Neural cell (in vitro differentiated cells): ENCODE measurements around the gene AOAH. TPM values are rescaled to one million over a fixed set of nuclear protein-coding genes. Genes with fewer than 3 reads are reported as not detected.

ENCODE experiments used
- H2AFZ ChIP-seq: fragments of 200-600, 300-800 bp; sonication (generic), shearing (Covaris generic); 2 replicates; pipeline ENCODE4 v1.6.0; 2014; ENCODE audit warnings: low read depth, mild to moderate bottlenecking, antibody characterized with exemption, low read length, moderate library complexity
- H3F3A ChIP-seq: fragments of 200-600 bp; shearing (Covaris generic); 2 replicates; pipeline ENCODE4 v1.6.1; 2016; ENCODE audit warnings: mild to moderate bottlenecking, moderate library complexity, mixed read lengths, antibody characterized with exemption, low read length; ENCODE audit not compliant: insufficient read depth, poor library complexity, severe bottlenecking
- H3K27ac ChIP-seq: fragments of 200-600, 300-800 bp; sonication (generic), shearing (Covaris generic); 2 replicates; pipeline ENCODE4 v1.5.1; 2014; ENCODE audit warnings: mild to moderate bottlenecking, low read length, moderate library complexity
- H3K27me3 ChIP-seq: fragments of 300-800, 200-600 bp; sonication (generic), shearing (Covaris generic); 2 replicates; pipeline ENCODE4 v1.6.0; 2014; ENCODE audit warnings: mild to moderate bottlenecking, low read depth, low read length, moderate library complexity; ENCODE audit not compliant: insufficient read depth
- H3K36me3 ChIP-seq: fragments of 300-800, 200-600 bp; sonication (generic), shearing (Covaris generic); 2 replicates; pipeline ENCODE4 v1.5.1; 2014; ENCODE audit warnings: mild to moderate bottlenecking, antibody characterized with exemption, low read length, moderate library complexity; ENCODE audit not compliant: insufficient read depth
- H3K4me2 ChIP-seq: fragments of 300-800, 200-600 bp; sonication (generic), shearing (Covaris generic); 2 replicates; pipeline ENCODE4 v1.6.0; 2014; ENCODE audit warnings: mild to moderate bottlenecking, low read length
- H3K4me3 ChIP-seq: fragments of 300-800, 200-600 bp; sonication (generic), shearing (Covaris generic); 2 replicates; pipeline ENCODE4 v1.5.1; 2014; ENCODE audit warnings: mild to moderate bottlenecking, low read length, moderate library complexity
- H3K79me2 ChIP-seq: fragments of 200-600 bp; shearing (Covaris generic); replicated peaks from 2 replicates; pipeline ENCODE4 v1.6.0; 2014; ENCODE audit warnings: mild to moderate bottlenecking, low read length, moderate library complexity; ENCODE audit not compliant: insufficient read depth
- H3K9ac ChIP-seq: fragments of 300-800, 200-600 bp; sonication (generic), shearing (Covaris generic); 2 replicates; pipeline ENCODE4 v1.6.1; 2016; ENCODE audit warnings: mild to moderate bottlenecking, low read length, mixed read lengths
- H3K9me2 ChIP-seq: fragments of 200-600 bp; shearing (Covaris generic); 2 replicates; pipeline ENCODE4 v1.6.1; 2016; ENCODE audit warnings: mild to moderate bottlenecking, low read length, mixed read lengths; ENCODE audit not compliant: insufficient read depth
- H3K9me3 ChIP-seq: fragments of 200-600, 300-800 bp; sonication (generic), shearing (Covaris generic); 2 replicates; pipeline ENCODE4 v1.6.1; 2016; ENCODE audit warnings: mild to moderate bottlenecking, mixed run types, low read length, moderate library complexity, mixed read lengths
- H4K20me1 ChIP-seq: fragments of 200-600 bp; shearing (Covaris generic); 2 replicates; pipeline ENCODE4 v1.6.1; 2016; ENCODE audit warnings: mild to moderate bottlenecking, mixed run types; ENCODE audit not compliant: insufficient read depth
- EP300 ChIP-seq: fragments of 450-650 bp; conservative IDR thresholded peaks from 2 replicates; pipeline ENCODE4 v1.6.1; 2014; ENCODE audit warnings: antibody characterized with exemption, mild to moderate bottlenecking, moderate library complexity; ENCODE audit not compliant: poor library complexity, severe bottlenecking
- EZH2 ChIP-seq: fragments of 200-600, 300-800 bp; shearing (Covaris generic), sonication (generic); IDR thresholded peaks from 2 replicates; pipeline ENCODE4 v1.6.1; 2014; ENCODE audit warnings: antibody characterized with exemption, low read length, borderline replicate concordance, mild to moderate bottlenecking; ENCODE audit not compliant: insufficient read depth, poor library complexity, severe bottlenecking
- MXI1 ChIP-seq: fragments of 450-650 bp; conservative IDR thresholded peaks from 2 replicates; pipeline ENCODE4 v1.6.1; 2014; ENCODE audit warnings: antibody characterized with exemption, mild to moderate bottlenecking; ENCODE audit not compliant: poor library complexity, severe bottlenecking
- POLR2AphosphoS5 ChIP-seq: IDR thresholded peaks from 2 replicates; pipeline ENCODE4 v1.6.1; 2012
- RAD21 ChIP-seq: fragments of 450-650 bp; conservative IDR thresholded peaks from 2 replicates; pipeline ENCODE4 v1.6.1; 2014; ENCODE audit warnings: antibody characterized with exemption, mild to moderate bottlenecking, moderate library complexity
- SMC3 ChIP-seq: fragments of 450-650 bp; conservative IDR thresholded peaks from 2 replicates; pipeline ENCODE4 v1.6.1; 2014; ENCODE audit warnings: antibody characterized with exemption, mild to moderate bottlenecking, moderate library complexity; ENCODE audit not compliant: poor library complexity
- TAF1 ChIP-seq: IDR thresholded peaks from 2 replicates; pipeline ENCODE4 v1.6.1; 2012; ENCODE audit warnings: low read depth
- polyA plus RNA-seq: library from polyadenylated mRNA; depleted of rRNA; stranded (reverse); fragments of >200 nt; gene quantifications from 2 replicates; pipeline ENCODE4 v1.2.3, GENCODE V29; 2014
- TF ChIP-seq, protein P1 (sequence below): IDR thresholded peaks from 2 replicates; pipeline ENCODE4 v1.6.1; 2012; ENCODE audit warnings: borderline replicate concordance
- TF ChIP-seq, protein P2 (sequence below): fragments of 450-650 bp; IDR thresholded peaks from 2 replicates; pipeline ENCODE4 v1.5.1; 2014; ENCODE audit warnings: antibody characterized with exemption, mild to moderate bottlenecking, moderate library complexity; ENCODE audit not compliant: poor library complexity, severe bottlenecking

Gene AOAH
- polyA plus RNA-seq, 1 donor from 2014 or later: 4.3 TPM

- no peaks in the 10 kb centered on the region for H3K36me3 ChIP-seq
- TF ChIP-seq EZH2 (no peak), TAF1 (no peak), SMC3 (no peak), MXI1 (no peak), EP300 (no peak), POLR2AphosphoS5 (no peak), RAD21 (no peak)
- TF ChIP-seq, protein P1, sequence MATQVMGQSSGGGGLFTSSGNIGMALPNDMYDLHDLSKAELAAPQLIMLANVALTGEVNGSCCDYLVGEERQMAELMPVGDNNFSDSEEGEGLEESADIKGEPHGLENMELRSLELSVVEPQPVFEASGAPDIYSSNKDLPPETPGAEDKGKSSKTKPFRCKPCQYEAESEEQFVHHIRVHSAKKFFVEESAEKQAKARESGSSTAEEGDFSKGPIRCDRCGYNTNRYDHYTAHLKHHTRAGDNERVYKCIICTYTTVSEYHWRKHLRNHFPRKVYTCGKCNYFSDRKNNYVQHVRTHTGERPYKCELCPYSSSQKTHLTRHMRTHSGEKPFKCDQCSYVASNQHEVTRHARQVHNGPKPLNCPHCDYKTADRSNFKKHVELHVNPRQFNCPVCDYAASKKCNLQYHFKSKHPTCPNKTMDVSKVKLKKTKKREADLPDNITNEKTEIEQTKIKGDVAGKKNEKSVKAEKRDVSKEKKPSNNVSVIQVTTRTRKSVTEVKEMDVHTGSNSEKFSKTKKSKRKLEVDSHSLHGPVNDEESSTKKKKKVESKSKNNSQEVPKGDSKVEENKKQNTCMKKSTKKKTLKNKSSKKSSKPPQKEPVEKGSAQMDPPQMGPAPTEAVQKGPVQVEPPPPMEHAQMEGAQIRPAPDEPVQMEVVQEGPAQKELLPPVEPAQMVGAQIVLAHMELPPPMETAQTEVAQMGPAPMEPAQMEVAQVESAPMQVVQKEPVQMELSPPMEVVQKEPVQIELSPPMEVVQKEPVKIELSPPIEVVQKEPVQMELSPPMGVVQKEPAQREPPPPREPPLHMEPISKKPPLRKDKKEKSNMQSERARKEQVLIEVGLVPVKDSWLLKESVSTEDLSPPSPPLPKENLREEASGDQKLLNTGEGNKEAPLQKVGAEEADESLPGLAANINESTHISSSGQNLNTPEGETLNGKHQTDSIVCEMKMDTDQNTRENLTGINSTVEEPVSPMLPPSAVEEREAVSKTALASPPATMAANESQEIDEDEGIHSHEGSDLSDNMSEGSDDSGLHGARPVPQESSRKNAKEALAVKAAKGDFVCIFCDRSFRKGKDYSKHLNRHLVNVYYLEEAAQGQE: no peak
- TF ChIP-seq, protein P2, sequence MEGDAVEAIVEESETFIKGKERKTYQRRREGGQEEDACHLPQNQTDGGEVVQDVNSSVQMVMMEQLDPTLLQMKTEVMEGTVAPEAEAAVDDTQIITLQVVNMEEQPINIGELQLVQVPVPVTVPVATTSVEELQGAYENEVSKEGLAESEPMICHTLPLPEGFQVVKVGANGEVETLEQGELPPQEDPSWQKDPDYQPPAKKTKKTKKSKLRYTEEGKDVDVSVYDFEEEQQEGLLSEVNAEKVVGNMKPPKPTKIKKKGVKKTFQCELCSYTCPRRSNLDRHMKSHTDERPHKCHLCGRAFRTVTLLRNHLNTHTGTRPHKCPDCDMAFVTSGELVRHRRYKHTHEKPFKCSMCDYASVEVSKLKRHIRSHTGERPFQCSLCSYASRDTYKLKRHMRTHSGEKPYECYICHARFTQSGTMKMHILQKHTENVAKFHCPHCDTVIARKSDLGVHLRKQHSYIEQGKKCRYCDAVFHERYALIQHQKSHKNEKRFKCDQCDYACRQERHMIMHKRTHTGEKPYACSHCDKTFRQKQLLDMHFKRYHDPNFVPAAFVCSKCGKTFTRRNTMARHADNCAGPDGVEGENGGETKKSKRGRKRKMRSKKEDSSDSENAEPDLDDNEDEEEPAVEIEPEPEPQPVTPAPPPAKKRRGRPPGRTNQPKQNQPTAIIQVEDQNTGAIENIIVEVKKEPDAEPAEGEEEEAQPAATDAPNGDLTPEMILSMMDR: no peak
- no peak overlapping the region for H3K9ac ChIP-seq
These were observed 15.1 kb upstream of the AOAH start for GRCh38 chr7:36739351-36739750.

GRCh38 chr7:36736899-36737211 lies 12.6 kb upstream of the AOAH start:
- TF ChIP-seq MXI1 (no peak), EZH2 (no peak), POLR2AphosphoS5 (no peak), EP300 (no peak), SMC3 (no peak), TAF1 (no peak), RAD21 (no peak)
- TF ChIP-seq, protein P1: no peak
- TF ChIP-seq, protein P2: no peak
- Histone ChIP-seq H3K36me3 (no peaks in the 10 kb centered on the region), H3K27me3 (no peaks in the 10 kb centered on the region), H3K4me3 (no peak overlapping the region), H2AFZ (no peak overlapping the region), H4K20me1 (no peaks in the 10 kb centered on the region), H3K9me3 (no peaks in the 10 kb centered on the region), H3K27ac (no peak overlapping the region), H3K79me2 (no peaks in the 10 kb centered on the region), H3F3A (no peaks in the 10 kb centered on the region), H3K9me2 (no peaks in the 10 kb centered on the region), H3K9ac (no peak overlapping the region), H3K4me2 (no peak overlapping the region)

More at GRCh38 chr7:36739351-36739750, 15.1 kb upstream of the AOAH start:
- H3K79me2 ChIP-seq: no peaks in the 10 kb centered on the region
- no peaks in the 10 kb centered on the region for H3K27me3 ChIP-seq
- no peaks in the 10 kb centered on the region for H3K9me3 ChIP-seq
- H3K27ac ChIP-seq: no peak overlapping the region
- no peak overlapping the region for H3K4me2 ChIP-seq
- H2AFZ ChIP-seq: no peak overlapping the region
- no peaks in the 10 kb centered on the region for H4K20me1 ChIP-seq
- H3K9me2 ChIP-seq: no peaks in the 10 kb centered on the region
- H3F3A ChIP-seq: no peaks in the 10 kb centered on the region
- no peak overlapping the region for H3K4me3 ChIP-seq
